WTC11 (cell line): ENCODE results near the gene TMEM100. TPM values are rescaled to one million over a fixed set of nuclear protein-coding genes. Genes with fewer than 3 reads are reported as not detected.

ENCODE experiments used
- ATAC-seq: fragments of 200-7000 bp; cut with Tn5 transposase; 2 replicates; pipeline ENCODE4 v1.10.0; 2021; ENCODE audit warnings: mild to moderate bottlenecking, moderate library complexity
- CTCF ChIA-PET: fragments of 300-600 bp; sonication (Branson Sonifier 250); formaldehyde crosslinking; loops from one replicate; lab custom pipeline; 2021; ENCODE audit warnings: antibody characterized with exemption; lab: Charles Lee
- POLR2A ChIA-PET: fragments of 350-600 bp; sonication (Branson Sonifier 250); formaldehyde crosslinking; loops from one replicate; lab custom pipeline; 2021; ENCODE audit warnings: antibody characterized with exemption; lab: Charles Lee
- DNase-seq: peaks from one replicate; pipeline ENCODE4 v3.0.0; 2021; ENCODE audit warnings: low spot score
- H3K27ac Mint-ChIP-seq: 2 replicates; pipeline ENCODE4 v1.8.0; 2021; ENCODE audit warnings: mixed read lengths
- H3K27me3 Mint-ChIP-seq: 2 replicates; pipeline ENCODE4 v1.8.0; 2021; ENCODE audit warnings: low read depth, mild to moderate bottlenecking, moderate library complexity, mixed read lengths
- H3K36me3 Mint-ChIP-seq: 2 replicates; pipeline ENCODE4 v1.8.0; 2021; ENCODE audit warnings: mixed read lengths
- H3K4me1 Mint-ChIP-seq: 2 replicates; pipeline ENCODE4 v1.8.0; 2022; ENCODE audit warnings: mixed read lengths
- H3K4me3 Mint-ChIP-seq: 2 replicates; pipeline ENCODE4 v1.8.0; 2021; ENCODE audit warnings: mild to moderate bottlenecking, moderate library complexity, mixed read lengths
- H3K9me3 Mint-ChIP-seq: 2 replicates; pipeline ENCODE4 v1.8.0; 2021; ENCODE audit warnings: mixed read lengths
- FOXJ3 ChIP-seq: sonication (generic); formaldehyde crosslinking; IDR thresholded peaks from 2 replicates; pipeline ENCODE4 v1.9.0; 2021; ENCODE audit warnings: missing genetic modification reagents, mild to moderate bottlenecking, borderline replicate concordance
- GRHL2 ChIP-seq: fragments of 250-450 bp; sonication (Bioruptor Pico); IDR thresholded peaks from 2 replicates; pipeline ENCODE4 v1.8.0; 2022; ENCODE audit warnings: mild to moderate bottlenecking, moderate library complexity; ENCODE audit not compliant: insufficient replicate concordance, severe bottlenecking
- HMGA2 ChIP-seq: fragments of 250-450 bp; sonication (Bioruptor Pico); IDR thresholded peaks from 2 replicates; pipeline ENCODE4 v1.4.0; 2021; ENCODE audit warnings: mild to moderate bottlenecking, moderate library complexity
- JUN ChIP-seq: sonication (generic); formaldehyde crosslinking; IDR thresholded peaks from 2 replicates; pipeline ENCODE4 v1.8.0; 2023; ENCODE audit warnings: mild to moderate bottlenecking, missing genetic modification reagents
- NFE2L1 ChIP-seq: sonication (generic); formaldehyde crosslinking; IDR thresholded peaks from 2 replicates; pipeline ENCODE4 v1.8.1; 2023; ENCODE audit warnings: missing genetic modification reagents
- PRDM15 ChIP-seq: sonication (generic); formaldehyde crosslinking; IDR thresholded peaks from 2 replicates; pipeline ENCODE4 v1.8.0; 2022; ENCODE audit warnings: missing genetic modification reagents
- ZBTB21 ChIP-seq: sonication (generic); formaldehyde crosslinking; IDR thresholded peaks from 2 replicates; pipeline ENCODE4 v1.8.1; 2023; ENCODE audit warnings: mild to moderate bottlenecking, missing genetic modification reagents, borderline replicate concordance
- ZNF121 ChIP-seq: sonication (generic); formaldehyde crosslinking; IDR thresholded peaks from 2 replicates; pipeline ENCODE4 v1.8.0; 2023; ENCODE audit warnings: missing genetic modification reagents
- ZNF219 ChIP-seq: sonication (generic); formaldehyde crosslinking; IDR thresholded peaks from 2 replicates; pipeline ENCODE4 v1.8.0; 2023; ENCODE audit warnings: missing genetic modification reagents, mild to moderate bottlenecking, borderline replicate concordance
- ZNF396 ChIP-seq: fragments of 250-450 bp; sonication (Bioruptor Pico); IDR thresholded peaks from 2 replicates; pipeline ENCODE4 v1.8.0; 2021; ENCODE audit warnings: mild to moderate bottlenecking, moderate library complexity, borderline replicate concordance
- ZNF671 ChIP-seq: fragments of 250-450 bp; sonication (Bioruptor Pico); IDR thresholded peaks from 2 replicates; pipeline ENCODE4 v1.8.0; 2021; ENCODE audit warnings: mild to moderate bottlenecking
- total RNA-seq: library from RNA; stranded (reverse); gene quantifications from 3 replicates; pipeline ENCODE4 v1.2.3, GENCODE V29; 2021
- TF ChIP-seq, protein P1 (sequence below): sonication (generic); formaldehyde crosslinking; IDR thresholded peaks from 2 replicates; pipeline ENCODE4 v1.8.1; 2023; ENCODE audit warnings: mild to moderate bottlenecking, missing genetic modification reagents, moderate library complexity
- TF ChIP-seq, protein P2 (sequence below): sonication (generic); formaldehyde crosslinking; IDR thresholded peaks from 2 replicates; pipeline ENCODE4 v1.8.1; 2022; ENCODE audit warnings: missing genetic modification reagents, borderline replicate concordance
- TF ChIP-seq, protein P3 (sequence below): sonication (generic); formaldehyde crosslinking; IDR thresholded peaks from 2 replicates; pipeline ENCODE4 v1.8.0; 2023; ENCODE audit warnings: missing genetic modification reagents, mild to moderate bottlenecking, borderline replicate concordance
- TF ChIP-seq, protein P4 (sequence below): sonication (generic); formaldehyde crosslinking; IDR thresholded peaks from 2 replicates; pipeline ENCODE4 v1.8.1; 2022; ENCODE audit warnings: mild to moderate bottlenecking, moderate library complexity, missing genetic modification reagents

Gene TMEM100
- total RNA-seq, 1 experiment from 2014 or later: 1.1 TPM

- ChIA-PET CTCF (no interaction called here), POLR2A (no interaction called here)
- Mint-ChIP-seq H3K4me1 (no peaks in the 10 kb centered on the region), H3K4me3 (no peak overlapping the region), H3K27me3 (no peaks in the 10 kb centered on the region), H3K9me3 (peaks cover 19% of the 10 kb centered on the region)
- no peak for DNase-seq
- TF ChIP-seq, protein P1, sequence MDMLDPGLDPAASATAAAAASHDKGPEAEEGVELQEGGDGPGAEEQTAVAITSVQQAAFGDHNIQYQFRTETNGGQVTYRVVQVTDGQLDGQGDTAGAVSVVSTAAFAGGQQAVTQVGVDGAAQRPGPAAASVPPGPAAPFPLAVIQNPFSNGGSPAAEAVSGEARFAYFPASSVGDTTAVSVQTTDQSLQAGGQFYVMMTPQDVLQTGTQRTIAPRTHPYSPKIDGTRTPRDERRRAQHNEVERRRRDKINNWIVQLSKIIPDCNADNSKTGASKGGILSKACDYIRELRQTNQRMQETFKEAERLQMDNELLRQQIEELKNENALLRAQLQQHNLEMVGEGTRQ (CRISPR knock-in tag): no peak
- TF ChIP-seq ZNF396 (no peak), ZNF219 (no peak), ZNF121 (CRISPR knock-in tag) (no peak), GRHL2 (CRISPR knock-in tag) (no peak)
- TF ChIP-seq, protein P2, sequence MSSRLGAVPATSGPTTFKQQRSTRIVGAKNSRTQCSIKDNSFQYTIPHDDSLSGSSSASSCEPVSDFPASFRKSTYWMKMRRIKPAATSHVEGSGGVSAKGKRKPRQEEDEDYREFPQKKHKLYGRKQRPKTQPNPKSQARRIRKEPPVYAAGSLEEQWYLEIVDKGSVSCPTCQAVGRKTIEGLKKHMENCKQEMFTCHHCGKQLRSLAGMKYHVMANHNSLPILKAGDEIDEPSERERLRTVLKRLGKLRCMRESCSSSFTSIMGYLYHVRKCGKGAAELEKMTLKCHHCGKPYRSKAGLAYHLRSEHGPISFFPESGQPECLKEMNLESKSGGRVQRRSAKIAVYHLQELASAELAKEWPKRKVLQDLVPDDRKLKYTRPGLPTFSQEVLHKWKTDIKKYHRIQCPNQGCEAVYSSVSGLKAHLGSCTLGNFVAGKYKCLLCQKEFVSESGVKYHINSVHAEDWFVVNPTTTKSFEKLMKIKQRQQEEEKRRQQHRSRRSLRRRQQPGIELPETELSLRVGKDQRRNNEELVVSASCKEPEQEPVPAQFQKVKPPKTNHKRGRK: no peak
- TF ChIP-seq, all 79 proteins: peak for 0
- ATAC-seq: no peak
- Mint-ChIP-seq H3K36me3 (peaks cover 13% of the 10 kb centered on the region), H3K27ac (no peak overlapping the region)
Measured at GRCh38 chr17:55692276-55692675, 30.4 kb downstream of the TMEM100 start.

GRCh38 chr17:55691666-55692065 lies 31.0 kb downstream of the TMEM100 start:
- TF ChIP-seq ZNF396: no peak
- no peak for TF ChIP-seq GRHL2 (CRISPR knock-in tag)
- TF ChIP-seq, protein P3, sequence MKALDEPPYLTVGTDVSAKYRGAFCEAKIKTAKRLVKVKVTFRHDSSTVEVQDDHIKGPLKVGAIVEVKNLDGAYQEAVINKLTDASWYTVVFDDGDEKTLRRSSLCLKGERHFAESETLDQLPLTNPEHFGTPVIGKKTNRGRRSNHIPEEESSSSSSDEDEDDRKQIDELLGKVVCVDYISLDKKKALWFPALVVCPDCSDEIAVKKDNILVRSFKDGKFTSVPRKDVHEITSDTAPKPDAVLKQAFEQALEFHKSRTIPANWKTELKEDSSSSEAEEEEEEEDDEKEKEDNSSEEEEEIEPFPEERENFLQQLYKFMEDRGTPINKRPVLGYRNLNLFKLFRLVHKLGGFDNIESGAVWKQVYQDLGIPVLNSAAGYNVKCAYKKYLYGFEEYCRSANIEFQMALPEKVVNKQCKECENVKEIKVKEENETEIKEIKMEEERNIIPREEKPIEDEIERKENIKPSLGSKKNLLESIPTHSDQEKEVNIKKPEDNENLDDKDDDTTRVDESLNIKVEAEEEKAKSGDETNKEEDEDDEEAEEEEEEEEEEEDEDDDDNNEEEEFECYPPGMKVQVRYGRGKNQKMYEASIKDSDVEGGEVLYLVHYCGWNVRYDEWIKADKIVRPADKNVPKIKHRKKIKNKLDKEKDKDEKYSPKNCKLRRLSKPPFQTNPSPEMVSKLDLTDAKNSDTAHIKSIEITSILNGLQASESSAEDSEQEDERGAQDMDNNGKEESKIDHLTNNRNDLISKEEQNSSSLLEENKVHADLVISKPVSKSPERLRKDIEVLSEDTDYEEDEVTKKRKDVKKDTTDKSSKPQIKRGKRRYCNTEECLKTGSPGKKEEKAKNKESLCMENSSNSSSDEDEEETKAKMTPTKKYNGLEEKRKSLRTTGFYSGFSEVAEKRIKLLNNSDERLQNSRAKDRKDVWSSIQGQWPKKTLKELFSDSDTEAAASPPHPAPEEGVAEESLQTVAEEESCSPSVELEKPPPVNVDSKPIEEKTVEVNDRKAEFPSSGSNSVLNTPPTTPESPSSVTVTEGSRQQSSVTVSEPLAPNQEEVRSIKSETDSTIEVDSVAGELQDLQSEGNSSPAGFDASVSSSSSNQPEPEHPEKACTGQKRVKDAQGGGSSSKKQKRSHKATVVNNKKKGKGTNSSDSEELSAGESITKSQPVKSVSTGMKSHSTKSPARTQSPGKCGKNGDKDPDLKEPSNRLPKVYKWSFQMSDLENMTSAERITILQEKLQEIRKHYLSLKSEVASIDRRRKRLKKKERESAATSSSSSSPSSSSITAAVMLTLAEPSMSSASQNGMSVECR (CRISPR knock-in tag): no peak
- TF ChIP-seq ZBTB21 (CRISPR knock-in tag): no peak
- no peak for TF ChIP-seq ZNF671 (CRISPR knock-in tag)
- TF ChIP-seq, protein P4, sequence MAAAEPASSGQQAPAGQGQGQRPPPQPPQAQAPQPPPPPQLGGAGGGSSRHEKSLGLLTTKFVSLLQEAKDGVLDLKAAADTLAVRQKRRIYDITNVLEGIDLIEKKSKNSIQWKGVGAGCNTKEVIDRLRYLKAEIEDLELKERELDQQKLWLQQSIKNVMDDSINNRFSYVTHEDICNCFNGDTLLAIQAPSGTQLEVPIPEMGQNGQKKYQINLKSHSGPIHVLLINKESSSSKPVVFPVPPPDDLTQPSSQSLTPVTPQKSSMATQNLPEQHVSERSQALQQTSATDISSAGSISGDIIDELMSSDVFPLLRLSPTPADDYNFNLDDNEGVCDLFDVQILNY (CRISPR knock-in tag): no peak
- no peak for TF ChIP-seq JUN
- no peak for TF ChIP-seq FOXJ3
- POLR2A ChIA-PET: no interaction called here
- H3K9me3 Mint-ChIP-seq: peaks cover 25% of the 10 kb centered on the region
- H3K4me1 Mint-ChIP-seq: no peaks in the 10 kb centered on the region
- no peak overlapping the region for H3K27ac Mint-ChIP-seq
- DNase-seq: no peak
- H3K4me3 Mint-ChIP-seq: no peak overlapping the region
- CTCF ChIA-PET: no interaction called here
- peaks cover 20% of the 10 kb centered on the region for H3K36me3 Mint-ChIP-seq
- no peaks in the 10 kb centered on the region for H3K27me3 Mint-ChIP-seq
- ATAC-seq: no peak

GRCh38 chr17:55690105-55690508 lies 32.6 kb downstream of the TMEM100 start:
- no peak overlapping the region for H3K27ac Mint-ChIP-seq
- H3K4me3 Mint-ChIP-seq: no peak overlapping the region
- no peak for ATAC-seq
- DNase-seq: no peak
- peaks cover 41% of the 10 kb centered on the region for H3K9me3 Mint-ChIP-seq
- peaks cover 25% of the 10 kb centered on the region for H3K36me3 Mint-ChIP-seq
- no peaks in the 10 kb centered on the region for H3K4me1 Mint-ChIP-seq
- H3K27me3 Mint-ChIP-seq: no peaks in the 10 kb centered on the region
- POLR2A ChIA-PET: no interaction called here
- CTCF ChIA-PET: no interaction called here
- TF ChIP-seq, protein P1 (CRISPR knock-in tag): no peak
- TF ChIP-seq, protein P3 (CRISPR knock-in tag): no peak
- TF ChIP-seq NFE2L1 (no peak), FOXJ3 (no peak), PRDM15 (CRISPR knock-in tag) (no peak), HMGA2 (CRISPR knock-in tag) (no peak)
